SK-N-MC (cell line): Measurements from ENCODE around the gene GNGT2.

Experiments used
- DNase-seq: peaks from one replicate; pipeline ENCODE4 v3.0.0-alpha.2; 2011; ENCODE audit warnings: low read depth, low spot score
- H3K27ac ChIP-seq: fragments of 200-600 bp; sonication (generic); 2 replicates; pipeline ENCODE4 v1.5.1; 2016; ENCODE audit warnings: mixed run types
- H3K36me3 ChIP-seq: fragments of 200-600 bp; sonication (generic); 2 replicates; pipeline ENCODE4 v1.6.1; 2017; ENCODE audit warnings: antibody characterized with exemption, low read length, mixed read lengths; ENCODE audit not compliant: insufficient read depth
- H3K4me3 ChIP-seq: fragments of 200-600 bp; sonication (generic); 2 replicates; pipeline ENCODE4 v1.5.1; 2016
- H3K9ac ChIP-seq: fragments of 200-600 bp; sonication (generic); 2 replicates; pipeline ENCODE4 v1.8.0; 2017; ENCODE audit warnings: mixed run types, mixed read lengths; ENCODE audit not compliant: insufficient read length
- H3K9me3 ChIP-seq: fragments of 200-600 bp; sonication (generic); 2 replicates; pipeline ENCODE4 v1.6.1; 2017; ENCODE audit warnings: low read depth, mild to moderate bottlenecking, antibody characterized with exemption, low read length, moderate library complexity, mixed read lengths
- EZH2 ChIP-seq: fragments of 200-600 bp; sonication (generic); IDR thresholded peaks from one replicate; pipeline ENCODE4 v1.6.1; 2017; ENCODE audit warnings: antibody characterized with exemption
- FOXP2 ChIP-seq: optimal IDR thresholded peaks from 2 replicates; pipeline ENCODE3; 2011; ENCODE audit warnings: mild to moderate bottlenecking, moderate library complexity; ENCODE audit not compliant: insufficient read depth; ENCODE audit errors: extremely low read length, control extremely low read depth
- POLR2AphosphoS5 ChIP-seq: IDR thresholded peaks from 2 replicates; pipeline ENCODE4 v1.6.1; 2012; ENCODE audit warnings: mild to moderate bottlenecking, low read depth, low read length, borderline replicate concordance

GNGT2 gene

GRCh38 chr17:49201481-49201927, 8.9 kb downstream of the GNGT2 start:
- no peak overlapping the region for H3K9ac ChIP-seq
- H3K36me3 ChIP-seq = no peaks in the 10 kb centered on the region
- DNase-seq = no peak
- no peak overlapping the region for H3K4me3 ChIP-seq
- no peak overlapping the region for H3K27ac ChIP-seq
- TF ChIP-seq EZH2 (no peak), FOXP2 (no peak), POLR2AphosphoS5 (no peak)
- no peaks in the 10 kb centered on the region for H3K9me3 ChIP-seq

GRCh38 chr17:49200423-49201083, 9.8 kb downstream of the GNGT2 start:
- DNase-seq = no peak
- Histone ChIP-seq H3K9ac (no peak overlapping the region), H3K4me3 (no peak overlapping the region), H3K9me3 (no peaks in the 10 kb centered on the region), H3K36me3 (no peaks in the 10 kb centered on the region), H3K27ac (no peak overlapping the region)
- no peak for TF ChIP-seq POLR2AphosphoS5

GRCh38 chr17:49198211-49198610, 12.2 kb downstream of the GNGT2 start:
- Histone ChIP-seq H3K4me3 (no peak overlapping the region), H3K36me3 (no peaks in the 10 kb centered on the region), H3K27ac (no peak overlapping the region), H3K9ac (no peak overlapping the region), H3K9me3 (no peaks in the 10 kb centered on the region)
- TF ChIP-seq EZH2 = no peak
- TF ChIP-seq FOXP2 = no peak
- TF ChIP-seq POLR2AphosphoS5 = no peak
- no peak for DNase-seq

DNA sequence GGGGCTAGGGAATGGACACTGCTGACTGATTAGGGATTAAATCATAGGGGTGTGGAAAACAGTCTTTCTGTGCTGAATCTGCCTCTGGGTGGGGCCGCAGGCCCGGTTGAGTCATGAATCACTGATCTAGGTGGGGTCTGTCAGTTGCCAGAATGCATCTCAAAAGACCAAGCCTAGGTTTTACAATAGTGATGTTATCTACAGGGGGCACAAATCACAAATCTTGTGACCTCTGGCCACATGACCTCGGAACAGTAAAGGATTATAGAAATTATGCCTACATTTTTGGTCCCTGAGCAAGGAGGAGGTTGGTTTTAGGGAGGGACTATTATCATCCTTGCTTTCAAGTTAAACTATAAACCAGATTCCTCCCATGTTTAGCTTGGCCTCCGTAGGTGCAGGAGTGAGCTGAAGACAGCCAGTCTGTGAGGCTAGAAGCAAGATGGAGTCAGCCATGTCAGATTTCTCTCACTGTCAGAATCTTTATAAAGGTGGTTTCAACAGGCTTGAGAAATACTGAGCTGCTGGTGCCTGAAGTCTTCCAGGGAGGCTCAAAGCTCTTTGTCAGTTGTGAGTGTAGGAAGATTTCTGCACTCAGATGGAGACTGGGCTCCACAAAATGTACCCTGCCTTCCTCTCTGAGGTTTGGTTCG, 12.9 kb downstream of the GNGT2 start:
- no peak for TF ChIP-seq POLR2AphosphoS5
- TF ChIP-seq EZH2 = no peak
- no peak for TF ChIP-seq FOXP2
- Histone ChIP-seq H3K36me3 (no peaks in the 10 kb centered on the region), H3K4me3 (no peak overlapping the region), H3K9ac (no peak overlapping the region), H3K27ac (no peak overlapping the region; the same call in 1 of the 2 replicates), H3K9me3 (no peaks in the 10 kb centered on the region)
- no peak for DNase-seq

DNA sequence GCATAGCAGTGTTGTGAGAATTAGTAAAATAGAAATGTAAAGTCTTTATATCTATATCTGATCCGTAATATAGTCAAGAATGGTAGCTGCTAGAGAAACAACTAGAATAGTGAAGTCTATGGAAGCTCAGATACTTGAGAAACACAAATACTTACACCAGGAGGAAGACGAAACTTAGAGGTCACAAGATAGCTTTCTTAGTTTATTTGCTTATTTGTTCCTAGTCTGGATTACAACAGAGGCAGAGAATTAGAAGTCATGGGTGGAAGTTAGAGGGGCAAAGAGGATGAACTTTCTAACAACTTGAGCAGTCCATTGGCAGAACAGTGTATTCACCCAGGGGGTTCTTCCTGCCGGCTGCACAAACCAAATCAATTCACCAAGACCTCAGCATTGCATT, 13.9 kb downstream of the GNGT2 start:
- H3K9me3 ChIP-seq = no peaks in the 10 kb centered on the region
- no peaks in the 10 kb centered on the region for H3K36me3 ChIP-seq
- no peak for TF ChIP-seq EZH2
- TF ChIP-seq FOXP2 = no peak
- TF ChIP-seq POLR2AphosphoS5 = no peak
- no peak for DNase-seq
- no peak overlapping the region for H3K4me3 ChIP-seq
- peak overlapping the region; percentile 60 for H3K27ac ChIP-seq
- no peak overlapping the region for H3K9ac ChIP-seq

- Histone ChIP-seq H3K9ac (no peak overlapping the region), H3K9me3 (no peaks in the 10 kb centered on the region), H3K36me3 (no peaks in the 10 kb centered on the region), H3K4me3 (no peak overlapping the region), H3K27ac (no peak overlapping the region)
- DNase-seq = no peak
- no peak for TF ChIP-seq POLR2AphosphoS5
- no peak for TF ChIP-seq EZH2
- no peak for TF ChIP-seq FOXP2
Measured at GRCh38 chr17:49195751-49196150, 14.6 kb downstream of the GNGT2 start.

DNA sequence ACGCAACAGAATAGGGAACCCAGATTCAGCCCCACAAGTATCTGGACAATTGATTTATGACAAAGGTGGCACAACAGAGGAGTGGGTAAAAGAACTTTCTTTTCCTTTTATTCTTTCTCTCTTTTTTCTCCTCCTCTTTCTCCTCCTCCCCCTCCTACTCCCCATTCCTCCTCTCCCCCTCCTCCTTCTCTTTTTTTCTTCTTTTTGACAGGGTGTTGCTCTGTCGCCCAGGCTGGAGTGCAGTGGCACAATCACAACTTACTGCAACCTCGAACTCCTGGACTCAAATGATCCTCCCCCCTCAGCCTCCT, 16.1 kb downstream of the GNGT2 start:
- peak overlapping the region; percentile 51; the same call in 1 of the 2 replicates for H3K27ac ChIP-seq
- H3K36me3 ChIP-seq = no peaks in the 10 kb centered on the region
- no peak for TF ChIP-seq EZH2
- TF ChIP-seq FOXP2 = no peak
- TF ChIP-seq POLR2AphosphoS5 = no peak
- H3K9me3 ChIP-seq = no peaks in the 10 kb centered on the region
- peak overlapping the region; percentile 99; the same call in 1 of the 2 replicates for H3K4me3 ChIP-seq
- no peak for DNase-seq
- no peak overlapping the region for H3K9ac ChIP-seq

DNA sequence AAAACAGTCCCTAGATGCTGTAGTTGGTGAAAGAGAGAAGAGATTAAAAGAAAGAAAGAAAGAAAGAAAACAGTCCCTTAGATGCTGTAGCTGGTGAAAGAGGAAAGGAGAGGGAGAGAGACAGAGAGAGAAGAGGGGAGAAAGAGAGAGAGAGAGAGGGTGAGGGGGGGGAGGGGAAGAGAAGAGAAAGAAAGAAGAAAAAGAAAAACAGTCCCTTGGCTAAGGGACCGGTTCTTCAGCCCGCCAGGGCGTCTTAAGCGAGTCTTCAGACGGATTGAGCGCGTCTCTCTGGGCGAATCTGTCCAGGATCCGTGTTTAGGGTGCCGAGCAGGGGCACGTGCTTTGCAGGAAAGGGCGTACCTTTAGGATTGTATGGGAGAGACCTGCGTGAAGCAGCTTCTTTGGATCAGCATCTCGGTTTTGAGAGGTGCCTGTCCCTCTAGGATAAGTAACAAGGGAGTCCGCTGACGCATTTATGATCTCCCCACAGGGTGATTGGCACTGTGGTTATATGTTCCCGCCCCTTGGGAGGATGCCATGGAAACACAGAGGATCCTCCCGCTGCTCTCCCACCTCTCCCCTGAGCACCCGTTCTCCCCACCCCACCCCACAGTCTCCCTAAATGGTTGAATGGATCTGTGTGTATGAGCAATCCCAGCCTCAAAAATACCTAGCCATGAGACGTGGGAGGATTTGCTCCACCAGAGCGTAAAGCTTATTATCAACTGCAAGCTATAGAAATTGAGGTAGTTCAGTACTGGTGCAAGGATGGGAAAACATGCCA, 16.7 kb downstream of the GNGT2 start:
- no peak for DNase-seq
- no peaks in the 10 kb centered on the region for H3K9me3 ChIP-seq
- peak; percentile 58 for TF ChIP-seq POLR2AphosphoS5
- TF ChIP-seq EZH2 = no peak
- H3K4me3 ChIP-seq = peak overlapping the region; percentile 99
- no peaks in the 10 kb centered on the region for H3K36me3 ChIP-seq
- peak overlapping the region; percentile 99; the same call in 1 of the 2 replicates for H3K27ac ChIP-seq
- peak overlapping the region; percentile 65 for H3K9ac ChIP-seq
